Spinal cord (tissue), 10 donors: ENCODE data around the gene ARHGAP15. TPM values are rescaled to one million over a fixed set of nuclear protein-coding genes. Genes with fewer than 3 reads are reported as not detected.
A peak's percentile ranks its signal among the peaks of the same experiment; 100 is the strongest.
"Not testable (repeated sequence)": the region's sequence is repeated elsewhere in the genome, so short reads cannot be mapped to it uniquely, and the experiment has no call there.

Experiments
- DNase-seq, 6 donors: peaks; one replicate each; pipeline versions ENCODE4 v3.0.0 to v3.0.0-alpha.2; 2013 to 2015; ENCODE audit warnings: low spot score in 6 of 6, low read depth in 4 of 6
- H3K27ac ChIP-seq: one replicate; pipeline ENCODE4 v1.5.1; 2013; ENCODE audit warnings: low read depth, low read length, control low read depth
- H3K27me3 ChIP-seq: one replicate; pipeline ENCODE4 v1.6.1; 2013; ENCODE audit warnings: low read length; ENCODE audit not compliant: control insufficient read depth, insufficient read depth
- H3K36me3 ChIP-seq: one replicate; pipeline ENCODE4 v1.6.1; 2013; ENCODE audit warnings: low read length; ENCODE audit not compliant: control insufficient read depth, insufficient read depth
- H3K4me1 ChIP-seq: one replicate; pipeline ENCODE4 v1.6.1; 2013; ENCODE audit warnings: low read length; ENCODE audit not compliant: control insufficient read depth, insufficient read depth
- H3K4me3 ChIP-seq: one replicate; pipeline ENCODE4 v1.5.1; 2013; ENCODE audit warnings: low read depth, low read length, control low read depth
- H3K9me3 ChIP-seq: one replicate; pipeline ENCODE4 v1.6.1; 2013; ENCODE audit warnings: low read length; ENCODE audit not compliant: control insufficient read depth, insufficient read depth
- WGBS: methylation state at CpG from one replicate; pipeline ENCODE4 v1.1.5; 2013; ENCODE audit warnings: missing lambda C conversion rate; ENCODE audit not compliant: insufficient coverage; 5-methylcytosine and 5-hydroxymethylcytosine counted together
- long read RNA-seq, 4 donors: transcript quantifications; one replicate each; lab custom pipeline, GENCODE V29; 2026
- polyA plus RNA-seq, 2 donors: library from polyadenylated mRNA; unstranded; fragments of 120-200 nt; gene quantifications; one replicate each; pipeline ENCODE4 v1.2.1, GENCODE V29; 2013; ENCODE audit not compliant: insufficient read length in 2 of 2
- total RNA-seq, 2 donors: library from RNA; depleted of rRNA in 1 of 2; stranded (reverse); fragments of 120-200 nt in 1 of 2; fragments of >200 nt in 1 of 2; gene quantifications; one replicate each; pipeline versions ENCODE4 v1.2.3 to v1.2.4, GENCODE V29; 2013 to 2014
- donor health status: healthy.

ARHGAP15 gene
- total RNA-seq: 10 to 100 TPM; 15.4 to 53.1 TPM
- 1 to 10 TPM; 6.3 to 9.6 TPM for polyA plus RNA-seq
- long read RNA-seq, donor 1, partial matches to known transcripts: 0 of 6 reads
- long read RNA-seq, donor 1, other reads (novel, unspliced or antisense): 6 of 6 reads
- long read RNA-seq, donor 2, partial matches to known transcripts: 0 of 1 reads
- long read RNA-seq, donor 2, other reads (novel, unspliced or antisense): 0 of 1 reads
- long read RNA-seq, donor 3: 0 reads
- long read RNA-seq, donor 4, partial matches to known transcripts: 39 of 46 reads
- long read RNA-seq, donor 4, other reads (novel, unspliced or antisense): 0 of 46 reads

DNA sequence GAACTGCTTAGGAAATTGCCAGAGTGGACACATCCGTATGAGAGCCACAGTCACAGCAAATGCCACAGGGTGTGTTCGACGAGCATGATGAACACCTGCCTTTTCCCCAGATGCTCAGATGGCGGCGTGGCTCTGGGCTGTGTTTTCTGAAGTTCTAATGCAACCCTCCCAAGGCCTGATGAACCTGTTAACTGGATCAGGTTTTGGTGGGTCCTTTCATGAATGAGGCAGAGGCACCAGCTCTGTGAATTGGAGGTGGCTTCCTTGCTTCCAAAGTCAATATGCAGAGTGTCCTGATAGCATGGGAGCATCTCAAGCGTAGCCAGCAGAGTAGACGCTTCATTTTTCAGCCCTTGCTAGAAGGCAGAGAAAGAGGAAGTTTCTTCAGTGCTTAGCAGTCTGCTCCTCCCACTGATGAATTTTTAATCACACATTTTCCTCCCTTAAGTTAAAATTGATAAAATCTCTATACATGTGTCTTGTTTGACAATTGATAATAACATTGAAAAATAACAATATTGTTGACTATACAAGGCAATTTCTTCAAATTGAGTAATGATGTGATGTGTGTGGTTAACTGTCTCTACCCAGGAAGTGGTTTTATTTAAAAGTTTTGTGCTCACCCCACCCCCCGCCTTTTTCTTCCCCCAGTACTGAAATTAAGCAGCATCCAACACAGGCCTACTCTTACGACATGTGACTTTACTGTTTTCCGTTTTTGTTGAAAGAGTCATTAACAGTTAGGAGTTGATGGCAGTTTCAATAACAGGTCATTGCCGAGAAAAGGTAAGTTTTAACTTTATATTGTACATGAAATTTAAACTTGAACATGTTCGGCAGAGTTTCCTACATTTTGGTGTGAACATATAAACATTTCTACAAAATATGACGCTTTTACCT lies at the start of gene ARHGAP15:
ARHGAP15 (plus strand) TSS at position 739 of the 900 bp plus-strand sequence.
- Histone ChIP-seq H3K4me3 (no peak within 1 kb of the TSS), H3K27me3 (no peaks in the 10 kb centered on the region), H3K36me3 (no peaks in the 10 kb centered on the region), H3K9me3 (no peaks in the 10 kb centered on the region), H3K4me1 (no peaks in the 10 kb centered on the region), H3K27ac (no peak within 1 kb of the TSS)
- DNase-seq: no peak
- 96% methylated on average over 7 of the region's 13 CpGs for WGBS

DNA sequence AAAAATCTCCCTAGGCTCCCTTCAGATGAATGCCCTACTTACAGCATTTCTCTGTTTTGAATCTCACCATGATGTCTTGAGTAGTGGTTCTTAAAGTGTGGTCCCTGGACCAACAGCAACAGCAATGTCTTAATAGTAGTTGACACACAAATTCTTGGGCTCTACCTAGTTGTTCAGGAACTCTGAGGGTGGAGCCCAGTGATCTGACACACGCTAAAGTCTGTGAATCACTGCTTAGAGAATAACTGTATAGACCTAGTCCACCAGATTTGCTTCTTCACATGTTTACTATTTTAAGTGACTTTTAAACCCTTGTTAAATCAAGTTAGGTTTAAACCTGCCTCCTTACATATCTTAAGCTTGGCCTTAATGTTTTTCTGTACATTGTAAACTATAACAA lies 47.6 kb upstream of the ARHGAP15 start:
- Histone ChIP-seq H3K27ac (no peak overlapping the region), H3K27me3 (no peaks in the 10 kb centered on the region), H3K9me3 (no peaks in the 10 kb centered on the region), H3K4me1 (no peaks in the 10 kb centered on the region), H3K36me3 (no peaks in the 10 kb centered on the region), H3K4me3 (no peak overlapping the region)
- no CpG with 5 or more reads among the region's 1 CpG for WGBS
- DNase-seq: no peak

DNA sequence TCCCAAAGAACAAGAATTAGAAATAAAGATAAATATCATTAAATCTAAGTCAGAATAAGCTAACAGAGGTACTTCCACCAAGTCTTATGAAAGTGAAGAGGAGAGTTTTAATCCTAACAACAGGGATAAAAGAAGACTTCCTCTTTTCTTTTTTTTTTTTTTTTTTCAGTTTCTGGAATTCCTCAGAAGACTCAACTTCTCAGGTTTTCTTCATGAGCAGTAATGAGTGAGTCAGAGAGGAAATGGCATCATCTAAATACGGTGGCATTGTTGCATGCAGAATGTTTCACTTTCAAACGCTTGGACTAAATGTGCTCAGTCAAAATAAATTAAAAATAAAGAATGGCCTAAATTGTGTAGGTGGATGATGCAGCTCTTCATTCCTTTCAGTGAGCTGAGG lies 45.6 kb upstream of the ARHGAP15 start:
- WGBS: no CpG with 5 or more reads among the region's 2 CpGs
- DNase-seq: no peak
- H3K27me3 ChIP-seq: no peaks in the 10 kb centered on the region
- H3K4me1 ChIP-seq: no peaks in the 10 kb centered on the region
- H3K4me3 ChIP-seq: no peak overlapping the region
- H3K9me3 ChIP-seq: no peaks in the 10 kb centered on the region
- no peaks in the 10 kb centered on the region for H3K36me3 ChIP-seq
- no peak overlapping the region for H3K27ac ChIP-seq

DNA sequence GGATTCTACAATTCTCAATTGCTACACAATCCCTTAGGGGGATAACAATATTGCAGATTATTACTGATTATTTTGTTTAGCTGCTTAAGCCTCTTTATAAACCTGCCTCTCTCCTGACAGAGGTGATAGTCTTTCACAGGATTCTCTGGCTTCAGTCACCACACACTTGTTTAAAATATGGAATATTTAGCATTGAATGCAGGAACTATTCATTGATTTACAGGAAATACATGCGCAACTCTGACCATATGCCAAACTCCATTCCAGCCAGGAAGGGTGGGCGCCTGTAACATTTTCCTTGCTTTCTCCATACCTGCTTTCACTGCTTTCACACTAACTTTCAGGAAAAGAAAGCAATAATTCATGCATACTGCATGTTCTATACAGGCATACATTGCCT lies 44.8 kb upstream of the ARHGAP15 start:
- Histone ChIP-seq H3K27me3 (no peaks in the 10 kb centered on the region), H3K36me3 (no peaks in the 10 kb centered on the region), H3K4me1 (no peaks in the 10 kb centered on the region), H3K4me3 (no peak overlapping the region), H3K27ac (no peak overlapping the region), H3K9me3 (no peaks in the 10 kb centered on the region)
- 100% methylated on average over 2 of the region's 2 CpGs for WGBS
- no peak for DNase-seq

DNA sequence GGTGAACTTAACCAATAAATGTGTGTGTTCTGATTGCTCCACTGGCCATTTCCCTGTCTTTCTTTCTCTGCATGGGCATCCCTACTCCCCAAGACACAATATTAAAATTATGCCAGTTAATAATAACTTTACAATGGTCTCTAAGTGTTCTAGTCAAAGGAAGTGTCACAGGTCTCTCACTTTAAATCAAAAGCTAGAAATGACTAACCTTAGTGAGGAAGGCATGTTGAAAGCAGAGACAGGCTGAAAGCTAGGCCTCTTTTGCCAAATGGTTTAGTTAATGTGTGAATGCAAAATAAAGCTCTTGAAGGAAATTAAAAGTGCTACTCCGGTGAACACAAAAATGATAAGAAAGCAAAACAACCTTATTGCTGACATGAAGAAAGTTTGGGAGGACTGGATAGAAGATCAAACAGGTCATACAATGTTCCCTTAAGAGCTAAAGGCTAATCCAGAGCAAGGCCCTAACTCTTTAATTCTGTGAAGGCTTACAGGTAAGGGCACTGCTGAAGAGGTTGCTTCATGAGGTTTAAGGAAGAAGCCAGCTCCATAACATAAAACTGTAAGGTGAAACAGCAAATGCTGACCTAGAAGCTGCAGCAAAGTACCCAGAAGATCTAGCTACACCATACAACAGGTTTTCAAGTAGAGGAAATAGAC lies 44.0 kb upstream of the ARHGAP15 start:
- no peaks in the 10 kb centered on the region for H3K36me3 ChIP-seq
- no peak overlapping the region for H3K27ac ChIP-seq
- H3K27me3 ChIP-seq: no peaks in the 10 kb centered on the region
- H3K4me1 ChIP-seq: no peaks in the 10 kb centered on the region
- no peak for DNase-seq
- no peak overlapping the region for H3K4me3 ChIP-seq
- WGBS: no CpG with 5 or more reads among the region's 1 CpG
- H3K9me3 ChIP-seq: no peaks in the 10 kb centered on the region

DNA sequence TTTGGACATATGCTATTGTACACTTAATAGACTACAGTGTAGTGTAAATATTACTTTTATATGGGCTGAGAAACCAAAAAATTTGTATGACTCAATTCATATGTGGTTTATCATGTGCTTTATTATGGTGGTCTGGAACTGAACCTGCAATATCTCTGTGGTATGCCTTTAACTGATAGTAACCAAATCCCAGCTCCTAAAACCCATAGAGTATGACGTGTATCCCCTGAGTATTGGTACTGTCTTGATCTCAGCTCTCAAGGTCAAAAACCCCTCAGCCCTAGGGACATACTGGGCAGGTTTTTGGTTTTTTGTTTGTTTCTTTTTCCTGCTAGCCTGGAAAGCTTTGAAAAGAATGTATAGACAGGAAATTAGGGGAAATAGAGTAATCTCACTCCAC lies 42.2 kb upstream of the ARHGAP15 start:
- Histone ChIP-seq H3K36me3 (no peaks in the 10 kb centered on the region), H3K9me3 (no peaks in the 10 kb centered on the region), H3K27ac (no peak overlapping the region), H3K27me3 (no peaks in the 10 kb centered on the region), H3K4me3 (no peak overlapping the region), H3K4me1 (no peaks in the 10 kb centered on the region)
- WGBS: no CpG with 5 or more reads among the region's 1 CpG
- DNase-seq: no peak

DNA sequence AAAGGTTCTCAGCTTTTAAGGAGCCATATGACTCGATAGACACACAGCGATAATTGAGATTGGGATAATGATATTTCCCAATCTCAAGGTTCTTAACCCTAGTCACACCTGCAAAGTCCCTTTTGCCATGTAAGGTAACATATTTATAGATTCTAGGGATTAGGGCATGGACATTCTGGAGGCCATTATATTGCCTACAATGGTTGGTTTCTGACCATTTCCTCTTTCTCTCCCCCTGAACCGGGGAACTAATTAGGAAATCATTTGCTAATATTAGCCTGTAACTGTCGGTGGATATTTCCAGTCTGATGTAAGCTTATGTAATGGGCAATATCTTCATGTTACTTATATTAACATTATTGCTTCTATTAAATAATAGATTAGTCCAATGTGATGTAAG lies 40.8 kb upstream of the ARHGAP15 start:
- no peaks in the 10 kb centered on the region for H3K9me3 ChIP-seq
- H3K36me3 ChIP-seq: no peaks in the 10 kb centered on the region
- no peak overlapping the region for H3K4me3 ChIP-seq
- no peak overlapping the region for H3K27ac ChIP-seq
- DNase-seq: no peak
- H3K4me1 ChIP-seq: no peaks in the 10 kb centered on the region
- no CpG with 5 or more reads among the region's 4 CpGs for WGBS
- no peaks in the 10 kb centered on the region for H3K27me3 ChIP-seq

DNA sequence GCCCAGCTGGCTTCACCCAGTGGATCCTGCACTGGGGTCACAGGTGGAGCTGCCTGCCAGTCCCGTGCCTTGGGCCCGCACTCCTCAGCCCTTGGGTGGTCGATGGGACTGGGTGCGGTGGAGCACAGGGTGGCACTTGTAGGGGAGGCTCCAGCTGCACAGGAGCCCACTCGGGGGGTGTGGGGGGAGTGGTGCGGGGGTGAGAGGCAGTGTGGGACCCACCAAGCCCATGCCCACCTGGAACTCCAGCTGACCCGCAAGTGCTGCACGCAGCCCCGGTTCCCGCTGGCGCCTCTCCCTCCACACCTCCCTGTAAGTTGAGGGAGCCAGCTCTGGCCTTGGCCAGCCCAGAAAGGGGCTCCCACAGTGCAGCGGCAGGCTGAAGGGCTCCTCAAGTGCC lies 39.7 kb upstream of the ARHGAP15 start:
- 88% methylated on average over 4 of the region's 12 CpGs for WGBS
- H3K4me3 ChIP-seq, H3K27ac ChIP-seq, H3K36me3 ChIP-seq, H3K27me3 ChIP-seq, H3K4me1 ChIP-seq, H3K9me3 ChIP-seq, DNase-seq: not testable (repeated sequence)

DNA sequence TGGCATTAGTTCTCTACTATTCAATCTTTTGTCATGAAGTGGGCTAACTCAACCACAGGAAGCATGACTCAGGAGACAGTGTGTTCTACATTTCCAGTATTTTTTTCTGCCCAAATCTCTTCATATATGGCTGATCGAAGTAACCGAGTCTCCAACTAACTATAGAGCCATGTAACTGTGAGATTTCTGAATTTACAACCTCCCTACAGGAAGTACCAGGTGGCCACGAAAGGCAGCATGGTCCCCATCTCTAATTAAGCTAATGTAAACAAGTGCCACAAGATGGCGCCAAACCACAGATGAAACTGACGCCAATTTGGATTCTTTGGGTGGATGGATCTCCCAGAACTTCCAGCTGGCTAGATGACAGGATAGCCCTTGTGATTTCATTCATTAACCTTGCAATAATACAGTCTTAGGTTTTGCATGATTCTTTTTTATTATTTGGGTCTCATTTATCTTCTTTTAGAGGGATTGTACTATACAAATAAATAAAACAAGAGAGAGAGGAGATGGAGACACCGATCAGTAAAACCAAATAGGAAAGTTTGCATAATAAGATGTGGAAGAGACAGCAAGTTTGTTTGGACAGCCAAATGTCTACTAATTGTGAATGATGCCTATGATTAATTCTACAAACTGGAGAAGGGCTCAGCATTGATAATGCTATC lies 18.3 kb upstream of the ARHGAP15 start:
- no CpG with 5 or more reads among the region's 6 CpGs for WGBS
- no peak overlapping the region for H3K4me3 ChIP-seq
- H3K4me1 ChIP-seq: no peaks in the 10 kb centered on the region
- H3K27ac ChIP-seq: no peak overlapping the region
- H3K27me3 ChIP-seq: no peaks in the 10 kb centered on the region
- no peaks in the 10 kb centered on the region for H3K36me3 ChIP-seq
- H3K9me3 ChIP-seq: no peaks in the 10 kb centered on the region
- peak; percentile 23 to 88 (median 38) for DNase-seq
